Loucy (cell line): Measurements from ENCODE around the gene DDX17.

ENCODE experiments used
- H2AFZ ChIP-seq: fragments of 200-600 bp; sonication (generic); 2 replicates; pipeline ENCODE4 v1.6.0; 2016; ENCODE audit warnings: antibody characterized with exemption, mild to moderate bottlenecking, low read length, moderate library complexity
- H3F3A ChIP-seq: fragments of 200-600 bp; 2 replicates; pipeline ENCODE4 v1.6.0; 2016; ENCODE audit warnings: antibody characterized with exemption, low read depth, mild to moderate bottlenecking
- H3K27me3 ChIP-seq: fragments of 200-600 bp; sonication (generic); 2 replicates; pipeline ENCODE4 v1.6.1; 2014; ENCODE audit warnings: low read length, mild to moderate bottlenecking; ENCODE audit not compliant: insufficient read depth, poor library complexity, severe bottlenecking
- H3K36me3 ChIP-seq: fragments of 200-600 bp; sonication (generic); 2 replicates; pipeline ENCODE4 v1.6.1; 2016; ENCODE audit warnings: low read length; ENCODE audit not compliant: insufficient read depth
- H3K4me1 ChIP-seq: fragments of 200-600 bp; sonication (generic); 2 replicates; pipeline ENCODE4 v1.5.1; 2014; ENCODE audit warnings: low read length, mild to moderate bottlenecking; ENCODE audit not compliant: insufficient read depth, poor library complexity, severe bottlenecking
- H3K4me2 ChIP-seq: fragments of 200-600 bp; sonication (generic); 2 replicates; pipeline ENCODE4 v1.6.0; 2014; ENCODE audit warnings: antibody characterized with exemption, low read length, low read depth, mild to moderate bottlenecking; ENCODE audit not compliant: poor library complexity, severe bottlenecking
- H3K4me3 ChIP-seq: fragments of 200-600 bp; sonication (generic); 2 replicates; pipeline ENCODE4 v1.5.1; 2014; ENCODE audit warnings: low read length, mild to moderate bottlenecking, mixed read lengths; ENCODE audit not compliant: poor library complexity, severe bottlenecking
- H3K79me2 ChIP-seq: fragments of 200-600 bp; sonication (generic); 2 replicates; pipeline ENCODE4 v1.6.1; 2014; ENCODE audit warnings: low read length; ENCODE audit not compliant: insufficient read depth
- H3K9ac ChIP-seq: fragments of 200-600 bp; sonication (generic); 2 replicates; pipeline ENCODE4 v1.6.0; 2014; ENCODE audit warnings: mild to moderate bottlenecking, low read depth, low read length, moderate library complexity; ENCODE audit not compliant: poor library complexity, severe bottlenecking
- H3K9me2 ChIP-seq: fragments of 200-600 bp; sonication (generic); replicated peaks from 2 replicates; pipeline ENCODE4 v1.6.1; 2016; ENCODE audit warnings: low read depth, low read length, mixed read lengths
- H3K9me3 ChIP-seq: fragments of 200-600 bp; sonication (generic); 2 replicates; pipeline ENCODE4 v1.6.1; 2014; ENCODE audit warnings: mild to moderate bottlenecking, antibody characterized with exemption, low read length, low read depth; ENCODE audit not compliant: insufficient read depth
- H4K20me1 ChIP-seq: fragments of 200-600 bp; sonication (generic); 2 replicates; pipeline ENCODE4 v1.6.0; 2014; ENCODE audit warnings: antibody characterized with exemption, low read length, mild to moderate bottlenecking; ENCODE audit not compliant: insufficient read depth, poor library complexity, severe bottlenecking
- CTCF ChIP-seq: fragments of 200-600 bp; sonication (generic); conservative IDR thresholded peaks from 2 replicates; pipeline ENCODE4 v1.5.1; 2014; ENCODE audit warnings: mild to moderate bottlenecking, antibody characterized with exemption, low read length
- EZH2phosphoT487 ChIP-seq: fragments of 200-600 bp; IDR thresholded peaks from 2 replicates; pipeline ENCODE4 v1.6.1; 2018; ENCODE audit warnings: antibody characterized with exemption, mild to moderate bottlenecking, moderate library complexity, borderline replicate concordance

The DDX17 gene

GRCh38 chr22:38481871-38482332 lies 24.2 kb downstream of the DDX17 start:
- Histone ChIP-seq H3K4me3 (no peak overlapping the region), H3K9me3 (no peaks in the 10 kb centered on the region), H4K20me1 (peaks cover 9% of the 10 kb centered on the region), H3K27me3 (no peaks in the 10 kb centered on the region), H3F3A (peaks cover 6% of the 10 kb centered on the region; the same call in 1 of the 2 replicates), H3K4me1 (peaks cover 9% of the 10 kb centered on the region), H3K9ac (no peak overlapping the region), H3K4me2 (no peak overlapping the region), H3K79me2 (no peaks in the 10 kb centered on the region), H3K9me2 (no peaks in the 10 kb centered on the region), H2AFZ (no peak overlapping the region), H3K36me3 (peaks cover 52% of the 10 kb centered on the region; the same call in 1 of the 2 replicates)
- TF ChIP-seq EZH2phosphoT487 (no peak), CTCF (no peak)

- Histone ChIP-seq H3K9me3 (no peaks in the 10 kb centered on the region), H2AFZ (no peak overlapping the region), H3F3A (peaks cover 6% of the 10 kb centered on the region; the same call in 1 of the 2 replicates), H3K9me2 (no peaks in the 10 kb centered on the region), H3K4me1 (peaks cover 9% of the 10 kb centered on the region), H3K9ac (no peak overlapping the region), H4K20me1 (peaks cover 6% of the 10 kb centered on the region), H3K4me2 (no peak overlapping the region), H3K36me3 (peaks cover 46% of the 10 kb centered on the region; the same call in 1 of the 2 replicates), H3K79me2 (no peaks in the 10 kb centered on the region), H3K27me3 (no peaks in the 10 kb centered on the region), H3K4me3 (no peak overlapping the region)
- TF ChIP-seq EZH2phosphoT487 (no peak), CTCF (no peak)
These were observed 24.8 kb downstream of the DDX17 start for GRCh38 chr22:38481162-38481870.

- Histone ChIP-seq H3K9me3 (no peaks in the 10 kb centered on the region), H3K79me2 (no peaks in the 10 kb centered on the region), H3K9me2 (no peaks in the 10 kb centered on the region), H3K9ac (no peak overlapping the region), H3K4me1 (no peaks in the 10 kb centered on the region), H3K4me3 (no peak overlapping the region), H3F3A (no peaks in the 10 kb centered on the region), H3K36me3 (peaks cover 28% of the 10 kb centered on the region; the same call in 1 of the 2 replicates), H4K20me1 (no peaks in the 10 kb centered on the region), H3K4me2 (no peak overlapping the region), H2AFZ (no peak overlapping the region), H3K27me3 (no peaks in the 10 kb centered on the region)
- TF ChIP-seq EZH2phosphoT487 (no peak), CTCF (no peak)
These were observed 26.8 kb downstream of the DDX17 start for GRCh38 chr22:38479096-38479837.
